DMS153 (cell line): ENCODE data around the gene PRDM12.

Experiments
- DNase-seq: peaks from one replicate; lab custom pipeline; 2025; lab: John Stamatoyannopoulos, UW

PRDM12 gene

GRCh38 chr9:130664251-130665028 lies at the start of gene PRDM12:
TSS of gene PRDM12 (plus strand) at chr9:130664594. CDS start at chr9:130664654, 60 bp downstream.
- DNase-seq: no peak

- DNase-seq: no peak
Measured at GRCh38 chr9:130616451-130616850, 47.9 kb upstream of the PRDM12 start.

GRCh38 chr9:130623466-130623865 lies 40.9 kb upstream of the PRDM12 start:
- DNase-seq: no peak

DNA sequence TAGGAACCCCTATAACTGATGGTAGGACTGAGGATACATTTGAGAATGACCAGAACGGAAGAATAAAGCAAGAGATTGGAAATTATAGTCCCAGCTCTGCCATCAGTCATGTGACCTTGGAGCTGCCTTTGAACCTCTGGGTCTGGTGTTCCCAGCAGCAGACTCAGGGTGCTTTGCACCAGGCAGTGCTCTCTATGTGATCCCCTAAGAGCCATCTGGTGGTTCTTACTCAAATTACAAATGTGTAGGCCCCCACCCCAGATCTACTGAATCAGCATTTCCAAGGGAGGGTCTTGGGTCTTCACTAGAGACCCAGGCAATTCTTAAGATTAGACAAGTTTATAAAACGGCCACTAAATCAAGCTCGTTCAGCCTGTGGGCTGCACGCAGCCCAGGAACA lies 40.2 kb upstream of the PRDM12 start:
- DNase-seq: no peak

GRCh38 chr9:130626249-130626996 lies 38.0 kb upstream of the PRDM12 start:
- no peak for DNase-seq

DNA sequence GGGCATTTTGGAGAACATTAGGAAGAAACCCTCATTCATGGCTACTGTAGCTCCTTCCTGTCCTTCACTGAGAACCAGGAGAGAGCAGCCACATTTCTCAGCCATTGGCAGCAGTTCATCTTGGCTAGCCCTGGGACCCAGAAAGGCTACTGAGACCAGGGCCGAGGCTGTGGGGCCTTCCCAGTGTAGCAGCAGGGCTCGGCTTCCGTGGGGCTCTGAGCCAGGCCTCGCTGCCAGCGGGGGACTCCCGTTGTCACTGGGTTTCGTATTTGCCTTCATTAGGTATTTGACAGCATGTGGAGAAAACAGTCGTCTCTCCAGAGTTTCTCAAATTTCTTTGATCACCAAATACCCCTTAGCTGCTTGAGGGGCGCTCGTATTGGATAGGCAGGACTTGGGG lies 37.3 kb upstream of the PRDM12 start:
- no peak for DNase-seq

- no peak for DNase-seq
Measured at GRCh38 chr9:130627896-130628792, 36.2 kb upstream of the PRDM12 start.

- DNase-seq: no peak
Measured at GRCh38 chr9:130629443-130630070, 34.8 kb upstream of the PRDM12 start.

DNA sequence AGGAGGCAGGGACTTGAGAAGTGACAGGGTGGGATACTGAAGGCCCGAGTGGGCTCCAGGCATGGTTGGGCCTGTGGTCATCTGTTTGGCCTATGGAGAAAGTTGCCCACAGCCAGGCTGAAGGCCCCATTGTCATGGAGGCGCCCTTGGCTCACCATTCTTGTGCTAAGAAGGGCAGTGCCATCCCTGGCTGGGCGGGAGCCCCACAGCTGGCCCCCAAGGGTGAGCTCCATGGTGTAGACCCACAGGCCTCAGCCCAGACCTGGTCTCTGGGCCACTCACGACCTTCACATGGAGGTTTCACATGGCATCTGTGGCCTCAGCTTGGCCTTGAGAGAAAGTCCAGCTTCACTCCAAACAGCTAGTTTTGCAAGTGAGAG lies 34.3 kb upstream of the PRDM12 start:
- no peak for DNase-seq

GRCh38 chr9:130630506-130631330 lies 33.7 kb upstream of the PRDM12 start:
- DNase-seq: no peak

DNA sequence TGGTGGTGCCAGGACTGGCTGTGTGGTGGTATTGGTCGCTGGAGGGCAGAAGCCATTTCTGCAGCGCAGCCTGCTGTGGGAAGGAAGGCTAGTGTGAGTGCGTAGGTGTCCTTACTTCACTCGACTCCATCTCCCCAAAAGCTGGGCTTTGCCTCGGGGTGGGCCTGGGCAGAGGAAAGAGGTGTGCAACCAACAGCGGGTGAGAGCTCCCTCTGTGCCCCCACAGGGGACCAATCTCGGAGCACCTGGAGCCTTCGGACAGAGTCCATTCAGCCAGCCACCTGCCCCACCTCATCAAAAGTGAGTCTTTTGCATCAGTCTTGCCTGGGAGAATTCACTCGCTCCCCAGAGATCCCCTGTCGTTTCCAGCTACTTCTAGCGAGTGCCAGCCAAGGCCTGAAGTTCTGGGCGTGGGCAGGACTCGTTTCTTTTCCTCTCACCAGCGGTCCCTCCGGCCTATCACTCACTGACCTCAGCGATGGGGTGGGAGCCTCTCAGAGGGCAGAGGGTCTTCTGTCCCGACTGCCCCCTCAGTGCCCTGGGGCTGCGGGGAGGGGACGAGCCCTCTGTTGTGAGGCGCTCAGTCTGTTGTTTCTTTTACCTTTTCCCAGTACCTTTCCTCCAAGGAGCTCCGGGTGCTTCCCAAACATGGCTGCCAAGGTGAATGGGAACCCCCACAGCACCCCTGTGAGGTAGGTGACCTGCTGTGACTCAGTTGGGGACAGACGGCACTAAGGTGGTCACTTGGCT lies 32.9 kb upstream of the PRDM12 start:
- DNase-seq: no peak

DNA sequence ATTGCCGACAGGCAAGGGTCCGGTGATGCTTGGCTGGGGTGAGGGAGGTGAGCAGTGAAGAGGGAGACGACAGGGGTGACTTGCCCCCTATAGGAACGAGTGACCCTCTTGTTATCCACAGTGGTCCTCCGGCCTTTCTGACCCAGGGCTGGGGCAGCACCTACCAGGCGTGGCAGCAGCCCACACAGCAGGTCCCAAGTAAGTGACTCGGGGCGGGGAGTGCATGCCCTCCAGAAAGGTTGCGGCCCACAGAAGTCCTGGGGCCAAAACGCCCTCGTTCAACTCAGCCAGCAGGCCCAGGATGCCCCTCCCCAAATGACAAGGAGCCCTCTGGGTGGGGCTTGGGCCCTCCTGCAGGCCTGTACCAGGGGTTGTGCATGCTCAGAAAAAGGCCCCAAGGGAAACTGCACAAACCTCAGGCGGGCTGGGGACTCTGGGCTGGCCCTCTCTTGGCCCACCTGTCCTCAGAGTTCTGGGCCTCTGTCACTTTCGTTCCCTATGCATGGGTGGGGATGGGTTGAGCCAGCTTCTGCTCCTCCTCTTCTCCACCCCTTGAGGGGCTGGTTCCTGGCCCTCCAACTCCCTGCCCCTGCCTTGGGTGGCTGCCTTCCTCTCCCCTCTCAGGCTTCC lies 32.2 kb upstream of the PRDM12 start:
- no peak for DNase-seq

GRCh38 chr9:130632841-130633240 lies 31.6 kb upstream of the PRDM12 start:
- no peak for DNase-seq

GRCh38 chr9:130633336-130634190 lies 30.8 kb upstream of the PRDM12 start:
- DNase-seq: no peak

DNA sequence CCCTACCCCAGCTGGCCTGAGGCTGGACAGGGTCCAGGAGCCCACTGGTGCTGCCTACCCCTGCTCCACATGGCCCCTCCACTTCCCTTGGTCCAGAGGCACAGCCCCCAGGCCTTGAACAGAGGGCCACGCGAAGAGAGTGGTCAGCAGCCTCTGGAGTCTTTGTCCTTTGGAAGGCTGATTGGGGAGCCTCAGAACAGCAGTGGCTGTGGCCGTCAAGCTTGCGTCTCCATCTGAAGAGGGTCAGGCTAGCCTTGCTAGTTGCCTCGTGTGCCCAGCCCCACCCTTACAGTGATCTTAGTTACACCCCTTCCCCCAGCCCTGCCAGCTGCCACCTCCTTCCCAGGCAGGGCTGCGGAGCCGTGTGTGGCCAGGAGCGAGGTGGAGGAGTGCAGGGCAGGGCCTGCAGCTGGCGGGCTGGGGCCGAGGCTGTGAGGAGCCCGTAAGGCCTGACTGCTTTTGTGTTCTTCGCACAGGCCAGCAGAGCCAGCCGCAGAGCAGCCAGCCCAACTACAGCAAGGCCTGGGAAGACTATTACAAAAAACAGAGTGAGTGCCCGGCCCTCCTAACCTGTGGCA lies 30.1 kb upstream of the PRDM12 start:
- DNase-seq: no peak

- DNase-seq: no peak
Measured at GRCh38 chr9:130634801-130635200, 29.6 kb upstream of the PRDM12 start.

DNA sequence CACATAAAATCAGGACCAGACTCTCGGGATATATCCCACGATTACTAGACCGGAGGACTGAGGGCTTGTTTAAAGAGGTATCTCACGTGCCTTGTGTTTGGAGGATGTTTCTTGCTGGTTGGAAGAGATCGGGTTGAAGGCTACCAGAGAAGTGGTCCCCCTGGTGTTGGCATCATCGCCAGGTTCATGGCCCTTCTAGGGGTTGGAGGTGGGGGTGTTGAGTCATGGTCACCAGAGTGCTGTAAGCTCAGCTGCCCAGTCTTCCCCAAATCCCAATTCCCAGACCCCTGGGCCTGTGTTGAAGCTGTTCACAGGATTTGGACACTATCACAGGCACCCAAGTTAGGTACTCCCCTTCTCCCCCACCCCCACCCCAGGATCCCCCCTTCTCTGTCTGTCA lies 29.1 kb upstream of the PRDM12 start:
- no peak for DNase-seq
